SJSA1 (cell line): ENCODE measurements around the gene BTBD6. TPM values are rescaled to one million over a fixed set of nuclear protein-coding genes. Genes with fewer than 3 reads are reported as not detected.
"Not testable (repeated sequence)": the region's sequence is repeated elsewhere in the genome, so short reads cannot be mapped to it uniquely, and the experiment has no call there.

Source experiments
- DNase-seq, 2 experiments: peaks; one replicate each; pipeline ENCODE4 v3.0.0-alpha.2; 2015 to 2020; ENCODE audit warnings: low spot score in 2 of 2, low read depth in 1 of 2
- H3K27ac ChIP-seq: fragments of 250-450 bp; sonication (Bioruptor Pico); 2 replicates; pipeline ENCODE4 v1.5.1; 2020; ENCODE audit warnings: mild to moderate bottlenecking, moderate library complexity
- H3K27me3 ChIP-seq: fragments of 250-450 bp; sonication (Bioruptor Pico); replicated peaks from 2 replicates; pipeline ENCODE4 v1.5.1; 2020; ENCODE audit warnings: mild to moderate bottlenecking, moderate library complexity
- H3K36me3 ChIP-seq: fragments of 250-450 bp; sonication (Bioruptor Pico); 2 replicates; pipeline ENCODE4 v1.5.1; 2020; ENCODE audit warnings: mild to moderate bottlenecking
- H3K4me1 ChIP-seq: fragments of 250-450 bp; sonication (Bioruptor Pico); replicated peaks from 2 replicates; pipeline ENCODE4 v1.6.1; 2021; ENCODE audit warnings: mild to moderate bottlenecking
- H3K4me3 ChIP-seq: fragments of 250-450 bp; sonication (Bioruptor Pico); 2 replicates; pipeline ENCODE4 v1.5.1; 2020; ENCODE audit warnings: mild to moderate bottlenecking
- H3K9me3 ChIP-seq: fragments of 250-450 bp; sonication (Bioruptor Pico); replicated peaks from 2 replicates; pipeline ENCODE4 v1.5.1; 2020; ENCODE audit warnings: mild to moderate bottlenecking
- total RNA-seq: library from RNA; depleted of rRNA; stranded (reverse); fragments of >200 nt; shearing (Covaris generic); gene quantifications from 2 replicates; pipeline ENCODE4 v1.2.3, GENCODE V29; 2014

The BTBD6 gene
- total RNA-seq, 1 experiment from 2014 or later = 80.3 TPM

DNA sequence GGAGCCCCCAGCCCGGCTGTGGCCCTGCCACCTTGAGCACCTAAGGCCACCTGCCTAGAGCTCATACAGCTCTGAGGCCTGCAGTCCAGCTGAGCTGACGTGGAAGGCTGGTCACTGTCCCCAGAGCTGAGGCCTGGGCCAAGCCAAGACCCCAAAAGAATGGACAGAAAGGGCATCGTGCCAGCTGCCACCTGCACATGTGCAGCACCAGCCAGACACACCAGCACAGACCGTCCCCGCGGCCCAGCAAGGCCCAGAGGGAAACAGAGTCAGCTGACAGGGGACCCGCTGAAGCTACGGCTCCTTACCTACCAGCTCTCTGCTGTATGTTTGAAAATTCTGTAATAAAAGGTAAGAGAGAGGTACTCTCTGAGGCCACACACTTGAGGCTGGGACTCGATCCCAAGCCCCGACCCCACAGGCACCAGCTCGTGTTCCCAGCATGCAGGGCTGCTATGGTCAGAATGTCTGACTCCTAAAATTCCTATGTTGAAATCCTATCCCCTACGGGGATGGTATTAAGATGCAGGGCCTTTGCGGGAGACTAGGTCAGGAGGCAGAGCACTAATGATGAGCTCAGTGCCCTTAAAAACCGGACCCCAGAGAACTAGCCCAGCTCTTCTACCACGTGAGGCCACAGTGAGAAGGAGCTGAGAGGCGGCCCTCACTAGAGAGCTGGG lies 27.1 kb downstream of the BTBD6 start:
- Histone ChIP-seq H3K27me3 (no peaks in the 10 kb centered on the region), H3K4me1 (no peaks in the 10 kb centered on the region), H3K9me3 (no peaks in the 10 kb centered on the region), H3K4me3 (no peak overlapping the region), H3K27ac (no peak overlapping the region), H3K36me3 (no peaks in the 10 kb centered on the region)
- DNase-seq = no peak

GRCh38 chr14:105277448-105277847 lies 29.1 kb downstream of the BTBD6 start:
- not testable (repeated sequence) for H3K4me3 ChIP-seq, H3K36me3 ChIP-seq, H3K4me1 ChIP-seq, H3K27me3 ChIP-seq, H3K9me3 ChIP-seq, DNase-seq, H3K27ac ChIP-seq

DNA sequence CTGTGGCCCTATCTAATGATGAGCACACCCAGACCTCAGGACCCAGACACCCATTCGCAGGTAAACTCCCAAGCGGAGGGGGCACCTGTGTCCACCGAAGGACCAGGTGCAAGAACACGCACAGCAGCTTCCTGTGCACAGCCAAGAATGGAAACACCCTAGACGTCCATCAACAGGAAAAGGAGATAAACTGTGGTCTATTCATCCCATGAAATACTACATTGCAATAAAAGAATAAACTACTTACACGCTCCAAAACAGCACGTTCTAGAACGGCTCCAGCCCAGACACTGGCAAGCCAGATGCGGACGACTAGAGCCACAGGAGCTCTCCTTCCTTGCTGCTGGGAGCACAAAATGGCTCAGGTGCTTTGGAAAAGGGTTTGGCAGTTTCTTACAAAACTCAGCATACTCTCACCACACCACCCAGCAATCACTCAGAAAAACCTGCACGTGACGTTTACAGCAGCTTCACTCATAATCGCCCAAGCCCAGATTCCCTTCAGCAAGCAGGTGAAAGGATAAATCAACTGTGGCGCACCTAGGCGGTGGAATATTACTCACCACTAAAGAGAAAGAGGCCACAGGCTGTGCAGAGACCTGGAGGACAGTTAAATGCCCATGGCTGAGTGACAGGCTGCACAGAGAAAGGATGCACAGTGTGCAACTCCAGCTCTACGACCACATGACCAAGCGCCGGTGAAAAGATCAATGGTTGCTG lies 31.5 kb downstream of the BTBD6 start:
- H3K27me3 ChIP-seq = no peaks in the 10 kb centered on the region
- no peaks in the 10 kb centered on the region for H3K9me3 ChIP-seq
- no peak for DNase-seq
- no peak overlapping the region for H3K4me3 ChIP-seq
- no peaks in the 10 kb centered on the region for H3K36me3 ChIP-seq
- H3K4me1 ChIP-seq = no peaks in the 10 kb centered on the region
- H3K27ac ChIP-seq = no peak overlapping the region

DNA sequence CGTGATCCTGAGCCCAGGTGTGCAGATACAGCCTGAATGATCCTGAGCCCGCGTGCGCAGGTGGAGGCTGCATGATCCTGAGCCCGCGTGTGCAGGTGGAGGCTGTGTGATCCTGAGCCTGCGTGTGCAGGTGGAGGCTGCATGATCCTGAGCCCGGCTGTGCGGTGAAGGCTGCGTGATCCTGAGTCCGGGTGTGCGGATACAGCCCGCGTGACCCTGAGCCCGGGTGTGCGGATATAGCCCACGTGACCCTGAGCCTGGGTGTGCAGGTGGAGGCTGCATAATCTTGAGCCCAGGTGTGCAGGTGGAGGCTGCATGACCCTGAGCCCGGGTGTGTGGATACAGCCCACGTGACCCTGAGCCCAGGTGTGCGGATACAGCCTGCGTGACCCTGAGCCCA lies 32.2 kb downstream of the BTBD6 start:
- H3K4me3 ChIP-seq = no peak overlapping the region

GRCh38 chr14:105281371-105282097 lies 33.2 kb downstream of the BTBD6 start:
- Histone ChIP-seq H3K27me3 (no peaks in the 10 kb centered on the region), H3K4me1 (no peaks in the 10 kb centered on the region), H3K27ac (no peak overlapping the region), H3K36me3 (no peaks in the 10 kb centered on the region), H3K4me3 (no peak overlapping the region), H3K9me3 (no peaks in the 10 kb centered on the region)
- DNase-seq = peak in 1 of 2 experiments; percentile 45

More for the DNA sequence above, 32.2 kb downstream of the BTBD6 start:
- H3K36me3 ChIP-seq = no peaks in the 10 kb centered on the region
- DNase-seq = no peak
- H3K27me3 ChIP-seq = no peaks in the 10 kb centered on the region
- no peak overlapping the region for H3K27ac ChIP-seq
- H3K4me1 ChIP-seq = no peaks in the 10 kb centered on the region
- H3K9me3 ChIP-seq = no peaks in the 10 kb centered on the region

- Histone ChIP-seq H3K27me3 (no peaks in the 10 kb centered on the region), H3K36me3 (no peaks in the 10 kb centered on the region), H3K4me1 (no peaks in the 10 kb centered on the region), H3K9me3 (no peaks in the 10 kb centered on the region), H3K4me3 (no peak overlapping the region), H3K27ac (no peak overlapping the region)
- DNase-seq = no peak
These were observed 33.9 kb downstream of the BTBD6 start for GRCh38 chr14:105282098-105282725.

DNA sequence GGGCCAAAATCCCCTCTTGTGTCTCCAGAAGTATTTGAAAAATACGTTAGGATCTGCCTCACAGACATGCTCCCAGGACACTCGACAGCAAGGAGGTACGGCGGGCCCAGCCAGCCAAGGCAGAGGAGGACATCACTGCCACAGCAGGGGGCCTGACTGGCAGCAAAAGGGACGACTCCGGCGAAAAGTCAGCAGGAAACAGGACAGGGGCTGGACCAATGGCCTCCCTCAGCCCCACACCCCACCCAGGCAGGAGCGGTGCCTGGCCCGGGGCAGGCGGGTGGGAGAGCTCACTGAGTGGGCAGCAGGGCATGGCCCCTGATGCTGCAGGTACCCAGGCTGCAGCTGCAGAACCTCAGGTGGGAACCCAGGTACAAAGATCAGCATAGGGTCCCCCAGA lies 34.7 kb downstream of the BTBD6 start:
- DNase-seq = no peak
- Histone ChIP-seq H3K4me1 (no peaks in the 10 kb centered on the region), H3K27me3 (no peaks in the 10 kb centered on the region), H3K36me3 (no peaks in the 10 kb centered on the region), H3K27ac (no peak overlapping the region), H3K4me3 (no peak overlapping the region), H3K9me3 (no peaks in the 10 kb centered on the region)

DNA sequence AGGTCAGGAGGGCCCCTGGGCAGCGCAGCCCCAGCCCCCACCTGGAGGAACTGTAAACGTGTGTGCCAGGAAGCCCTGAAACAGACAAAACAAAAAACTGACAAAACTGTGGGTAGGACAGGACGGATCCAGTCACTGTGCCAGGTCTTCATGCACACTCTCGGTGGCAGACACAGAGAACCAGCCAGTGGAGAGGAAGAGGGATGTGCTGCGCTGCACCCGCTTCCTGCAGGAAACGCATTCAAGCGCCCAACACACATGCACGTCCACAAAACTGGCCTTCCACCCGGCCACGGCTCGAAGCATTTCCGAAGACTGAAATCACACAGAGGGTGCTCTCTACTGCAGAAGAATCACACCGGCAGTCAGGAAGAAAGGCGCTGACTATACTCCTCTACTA lies 35.6 kb downstream of the BTBD6 start:
- Histone ChIP-seq H3K4me3 (no peak overlapping the region), H3K27ac (no peak overlapping the region), H3K9me3 (no peaks in the 10 kb centered on the region), H3K36me3 (no peaks in the 10 kb centered on the region), H3K27me3 (no peaks in the 10 kb centered on the region), H3K4me1 (no peaks in the 10 kb centered on the region)
- DNase-seq = no peak

DNA sequence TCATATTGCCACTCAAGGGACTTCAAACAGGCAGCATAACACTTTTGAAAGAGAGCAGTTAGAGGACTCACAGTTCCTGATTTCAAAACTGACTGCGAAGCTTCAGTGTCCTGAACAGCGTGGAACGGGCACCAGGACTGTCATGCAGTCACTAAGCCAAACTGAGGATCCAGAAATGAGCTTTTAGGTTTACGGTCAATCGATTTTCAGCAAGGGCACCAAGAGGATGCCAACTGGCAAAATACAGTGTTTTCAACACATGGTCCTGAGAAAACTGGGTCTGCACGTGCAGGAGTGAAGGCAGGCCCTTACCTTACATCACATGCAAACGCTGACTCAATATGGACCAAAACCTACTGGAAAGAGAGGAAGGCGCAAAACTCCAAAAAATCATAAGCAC lies 36.8 kb downstream of the BTBD6 start:
- Histone ChIP-seq H3K4me3 (no peak overlapping the region), H3K9me3 (no peaks in the 10 kb centered on the region), H3K27ac (no peak overlapping the region)

DNA sequence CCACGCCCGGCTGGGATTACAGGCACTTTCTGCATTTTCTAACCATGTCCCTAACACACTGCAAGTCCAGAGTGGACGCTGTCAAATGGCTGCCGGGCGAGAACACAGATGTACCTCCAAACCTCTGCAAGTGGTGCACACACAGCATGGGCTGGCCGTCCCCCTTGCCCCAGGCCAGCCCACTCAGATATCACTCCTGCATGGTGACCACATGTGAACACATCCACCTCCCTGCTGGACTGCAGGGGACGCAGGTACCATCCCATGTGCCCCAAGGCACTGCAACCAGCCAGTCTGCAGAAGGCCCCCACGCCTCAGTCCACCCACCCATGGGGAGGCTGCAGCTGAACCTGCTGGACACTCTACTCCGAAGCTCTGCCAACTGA lies 38.4 kb downstream of the BTBD6 start:
- H3K9me3 ChIP-seq = no peaks in the 10 kb centered on the region
- H3K27me3 ChIP-seq = no peaks in the 10 kb centered on the region
- no peak for DNase-seq
- H3K4me3 ChIP-seq = no peak overlapping the region
- no peaks in the 10 kb centered on the region for H3K4me1 ChIP-seq
- no peak overlapping the region for H3K27ac ChIP-seq
- no peaks in the 10 kb centered on the region for H3K36me3 ChIP-seq

More for the DNA sequence above, 36.8 kb downstream of the BTBD6 start:
- DNase-seq = no peak
- Histone ChIP-seq H3K27me3 (no peaks in the 10 kb centered on the region), H3K36me3 (no peaks in the 10 kb centered on the region), H3K4me1 (no peaks in the 10 kb centered on the region)

- no peak overlapping the region for H3K27ac ChIP-seq
- no peaks in the 10 kb centered on the region for H3K9me3 ChIP-seq
- no peak for DNase-seq
- no peaks in the 10 kb centered on the region for H3K36me3 ChIP-seq
- H3K4me3 ChIP-seq = no peak overlapping the region
- no peaks in the 10 kb centered on the region for H3K4me1 ChIP-seq
- no peaks in the 10 kb centered on the region for H3K27me3 ChIP-seq
These were observed 39.1 kb downstream of the BTBD6 start for GRCh38 chr14:105287249-105288102.

DNA sequence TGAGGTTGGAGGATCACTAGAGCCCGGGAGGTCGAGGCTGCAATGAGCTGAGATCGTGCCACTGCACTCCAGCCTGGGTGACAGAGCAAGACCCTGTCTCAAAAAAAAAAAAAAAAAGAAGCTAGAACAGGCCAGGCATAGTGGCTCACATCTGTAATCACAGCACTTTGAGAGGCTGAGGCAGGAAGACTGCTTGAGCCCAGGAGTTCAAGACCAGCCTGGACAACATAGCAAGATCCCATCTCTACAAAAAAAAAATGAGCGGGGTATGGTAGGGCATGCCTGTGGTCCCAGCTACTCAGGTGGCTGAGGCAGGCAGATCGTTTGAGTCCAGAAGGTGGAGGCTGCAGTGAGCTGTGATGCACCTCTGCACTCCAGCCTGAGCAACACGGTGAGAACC lies 40.6 kb downstream of the BTBD6 start:
- not testable (repeated sequence) for DNase-seq, H3K27me3 ChIP-seq, H3K27ac ChIP-seq, H3K36me3 ChIP-seq, H3K9me3 ChIP-seq, H3K4me1 ChIP-seq, H3K4me3 ChIP-seq

DNA sequence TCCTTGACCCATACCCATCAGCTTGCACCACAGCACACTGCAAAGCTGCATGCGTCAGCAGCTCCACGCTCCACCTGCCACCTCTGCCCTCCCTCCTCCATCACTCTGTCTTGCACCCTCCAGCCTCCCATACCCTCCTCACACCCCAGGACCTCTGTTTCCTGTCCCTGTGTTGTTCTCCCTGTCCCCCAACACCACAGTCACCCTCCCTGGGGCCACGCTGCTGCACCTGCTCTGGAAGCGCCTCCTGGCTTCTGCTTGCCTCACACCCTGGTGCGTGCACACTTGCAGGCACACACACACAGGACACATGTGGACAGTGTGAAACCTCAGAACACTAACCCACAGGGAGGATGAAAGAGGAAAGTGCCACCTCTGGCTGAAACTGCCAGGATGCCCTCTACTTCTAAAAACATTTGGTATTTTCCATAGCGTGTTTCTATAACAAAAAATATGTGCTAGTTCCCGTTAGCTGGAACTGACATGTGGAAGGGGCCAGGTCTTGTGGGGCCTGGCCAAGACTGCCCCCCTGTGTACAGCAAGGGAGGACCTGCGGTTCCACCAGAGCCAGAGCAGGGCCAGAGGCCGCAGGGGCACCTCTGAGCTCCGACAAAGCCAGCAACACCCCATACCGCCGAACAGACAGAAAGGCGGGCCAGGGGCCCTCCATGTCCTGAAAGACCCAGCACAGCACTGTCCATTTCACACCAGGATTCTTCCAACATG lies 42.5 kb downstream of the BTBD6 start:
- no peak overlapping the region for H3K27ac ChIP-seq
- H3K4me3 ChIP-seq = no peak overlapping the region
- no peaks in the 10 kb centered on the region for H3K36me3 ChIP-seq
- no peaks in the 10 kb centered on the region for H3K27me3 ChIP-seq
- no peak for DNase-seq
- H3K4me1 ChIP-seq = no peaks in the 10 kb centered on the region
- H3K9me3 ChIP-seq = no peaks in the 10 kb centered on the region
